Astrocyte of the spinal cord (primary cell): ENCODE data around the gene PCYT1B.
"Not testable (repeated sequence)": the region's sequence is repeated elsewhere in the genome, so short reads cannot be mapped to it uniquely, and the experiment has no call there.

Experiments used
- DNase-seq: peaks from one replicate; pipeline ENCODE4 v3.0.0; 2011; ENCODE audit warnings: low read depth, low spot score
- H3K4me3 ChIP-seq: 2 replicates; pipeline ENCODE4 v1.5.1; 2011; ENCODE audit warnings: low read depth, mild to moderate bottlenecking, low read length, moderate library complexity
- CTCF ChIP-seq: IDR thresholded peaks from 2 replicates; pipeline ENCODE4 v1.5.1; 2012; ENCODE audit warnings: low read depth, mild to moderate bottlenecking, low read length, inconsistent platforms
- in situ Hi-C: cut with HindIII; loops from 2 replicates; pipeline ENCODE4 v1.10.0; 2017; ENCODE audit warnings: low sequenced_read_pairs

Gene PCYT1B

DNA sequence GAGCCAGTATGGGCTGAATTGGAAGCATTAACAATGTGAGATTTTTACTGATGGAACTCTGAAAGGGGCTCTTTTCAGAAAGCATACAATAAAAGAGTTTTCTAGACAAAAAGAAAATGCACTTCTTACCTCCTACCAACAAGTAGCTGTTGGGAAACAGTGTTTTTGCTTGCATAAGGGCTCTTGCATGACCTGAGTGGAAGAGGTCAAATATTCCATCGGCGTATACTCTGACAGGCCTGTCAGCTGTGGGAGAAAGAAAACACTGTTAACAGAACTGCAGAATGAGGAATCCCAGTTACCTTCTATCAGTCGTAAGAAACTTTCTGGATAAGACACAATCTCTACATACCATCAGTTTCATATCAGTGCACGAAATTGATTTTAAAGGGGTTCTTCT is 39.5 kb downstream of the PCYT1B start:
- in situ Hi-C loops: no loop called here
- H3K4me3 ChIP-seq: no peak overlapping the region
- DNase-seq: no peak
- TF ChIP-seq CTCF: no peak

DNA sequence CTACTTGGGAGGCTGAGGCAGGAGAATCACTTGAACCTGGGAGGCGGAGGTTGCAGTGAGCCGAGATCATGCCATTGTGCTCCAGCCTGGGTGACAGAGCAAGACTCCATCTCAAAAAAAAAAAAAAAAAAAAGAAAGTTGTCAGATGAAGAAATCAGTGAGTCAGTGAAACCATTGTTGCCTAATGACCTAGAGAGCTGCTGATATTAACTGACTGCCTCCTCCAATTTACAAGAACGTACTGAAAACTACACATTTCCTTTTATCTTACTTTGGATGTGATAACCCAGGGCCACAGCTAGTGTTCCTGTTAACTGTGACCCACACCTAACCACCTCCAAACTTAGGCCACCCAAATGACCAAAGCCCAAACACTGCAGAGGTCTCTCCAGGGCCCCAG is 41.2 kb downstream of the PCYT1B start:
- in situ Hi-C loops, H3K4me3 ChIP-seq, DNase-seq: not testable (repeated sequence)

DNA sequence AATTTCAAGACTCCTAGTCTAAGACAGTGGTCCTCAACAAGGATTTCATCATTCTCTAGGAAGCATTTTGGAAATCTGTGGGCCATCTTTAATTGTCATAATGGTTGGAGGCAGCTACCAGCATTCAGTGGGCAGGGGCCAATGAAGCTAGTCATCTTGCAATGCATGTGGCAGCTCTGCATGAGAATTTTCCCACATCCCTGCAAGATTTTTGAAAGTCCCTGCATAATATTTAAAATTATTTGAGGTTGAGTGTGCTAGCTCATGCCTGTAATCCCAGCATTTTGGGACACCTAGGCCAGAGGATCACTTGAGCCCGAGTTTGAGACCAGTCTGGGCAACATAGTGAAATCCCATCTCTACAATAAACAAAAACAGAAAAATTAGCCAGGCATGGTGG is 44.0 kb downstream of the PCYT1B start:
- DNase-seq: no peak
- in situ Hi-C loops: no loop called here
- H3K4me3 ChIP-seq: no peak overlapping the region
- no peak for TF ChIP-seq CTCF

DNA sequence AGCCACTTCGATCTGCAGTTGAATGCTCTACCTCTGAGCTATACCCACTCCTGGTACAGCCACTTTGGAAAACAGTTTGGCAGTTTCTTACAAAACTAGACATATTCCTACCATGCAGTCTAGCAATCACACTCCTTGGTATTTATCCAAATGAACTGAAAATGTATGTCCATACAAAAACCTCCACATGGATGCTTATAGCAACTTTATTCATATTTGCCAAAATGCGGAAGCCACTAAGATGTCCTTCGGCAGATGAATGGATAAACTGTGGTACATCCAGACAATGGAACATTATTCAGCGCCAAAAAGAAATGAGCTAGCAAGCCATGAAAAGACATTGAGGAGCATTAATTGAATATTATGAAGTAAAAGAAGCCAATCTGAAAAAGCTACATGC is 45.3 kb downstream of the PCYT1B start:
- DNase-seq: no peak
- no peak for TF ChIP-seq CTCF
- in situ Hi-C loops: no loop called here
- no peak overlapping the region for H3K4me3 ChIP-seq

GRCh38 chrX:24594501-24594900 is 52.6 kb downstream of the PCYT1B start:
- TF ChIP-seq CTCF: no peak
- in situ Hi-C loops: no loop called here
- DNase-seq: no peak
- no peak overlapping the region for H3K4me3 ChIP-seq

- no peak for TF ChIP-seq CTCF
- no peak for DNase-seq
- in situ Hi-C loops: no loop called here
- H3K4me3 ChIP-seq: no peak overlapping the region
Observed at GRCh38 chrX:24590111-24590510, 57.0 kb downstream of the PCYT1B start.

DNA sequence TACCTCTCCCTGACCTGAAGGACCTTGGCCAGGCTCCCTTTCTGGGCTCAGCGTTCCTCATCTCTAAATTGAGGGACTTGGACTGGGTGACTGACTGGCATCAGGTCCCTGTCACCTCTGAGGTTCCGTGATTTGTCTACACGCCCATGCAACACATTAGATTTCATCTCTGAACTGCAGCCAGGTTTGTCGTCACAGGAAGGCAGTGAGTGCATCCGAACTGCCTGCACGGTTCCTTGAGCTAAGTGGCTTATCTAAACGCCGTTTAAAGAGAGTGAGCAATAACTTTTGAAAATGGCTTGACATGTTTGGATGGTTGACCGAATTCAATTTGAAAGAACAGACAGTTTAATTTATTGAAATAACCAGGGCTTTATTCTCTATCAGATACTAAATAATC is 70.1 kb downstream of the PCYT1B start:
- no peak overlapping the region for H3K4me3 ChIP-seq
- in situ Hi-C loops: no loop called here
- DNase-seq: no peak
- no peak for TF ChIP-seq CTCF
